Measurements from ENCODE around the gene LAMC2. TPM values are rescaled to one million over a fixed set of nuclear protein-coding genes. Genes with fewer than 3 reads are reported as not detected.

LAMC2 gene
- total RNA-seq, 1 experiment from 2014 or later: 642 TPM

DNA sequence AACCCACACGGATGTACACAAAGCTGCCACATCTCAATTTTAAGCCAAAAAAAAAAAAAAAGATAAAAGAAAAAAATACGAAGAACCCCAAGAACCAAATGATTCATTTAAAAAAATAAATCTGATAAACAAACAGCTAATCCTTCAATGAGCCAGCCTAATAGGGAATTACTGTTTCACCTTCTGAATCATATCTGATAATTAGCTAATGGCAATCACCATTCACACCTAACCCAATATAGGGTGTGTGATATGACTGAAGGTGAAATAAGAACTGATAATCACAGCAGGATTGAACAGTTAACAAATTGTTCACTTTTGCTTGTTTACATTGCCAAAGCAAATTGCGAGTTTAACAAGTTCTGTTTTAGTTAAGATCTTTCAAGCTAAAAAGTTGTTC lies 61.4 kb downstream of the LAMC2 start:
- Mint-ChIP-seq H3K4me3 (ENCODE audit: low read depth, unreplicated experiment) (no peak overlapping the region), H3K36me3 (ENCODE audit: insufficient read depth, unreplicated experiment) (peaks cover 77% of the 10 kb centered on the region), H3K9me3 (ENCODE audit: low read depth, unreplicated experiment) (no peaks in the 10 kb centered on the region), H3K27me3 (ENCODE audit: unreplicated experiment) (no peaks in the 10 kb centered on the region), H3K4me1 (ENCODE audit: low read depth, unreplicated experiment) (peaks cover 23% of the 10 kb centered on the region), H3K27ac (ENCODE audit: unreplicated experiment) (no peak overlapping the region)
- BruUV-seq (replicated peaks): no TSS peak
- intact Hi-C loops (cut with micrococcal nuclease; ENCODE audit: unreplicated experiment): no loop called here
- CTCF ChIA-PET: no interaction called here
- no peak for DNase-seq
- TF ChIP-seq, protein P1, sequence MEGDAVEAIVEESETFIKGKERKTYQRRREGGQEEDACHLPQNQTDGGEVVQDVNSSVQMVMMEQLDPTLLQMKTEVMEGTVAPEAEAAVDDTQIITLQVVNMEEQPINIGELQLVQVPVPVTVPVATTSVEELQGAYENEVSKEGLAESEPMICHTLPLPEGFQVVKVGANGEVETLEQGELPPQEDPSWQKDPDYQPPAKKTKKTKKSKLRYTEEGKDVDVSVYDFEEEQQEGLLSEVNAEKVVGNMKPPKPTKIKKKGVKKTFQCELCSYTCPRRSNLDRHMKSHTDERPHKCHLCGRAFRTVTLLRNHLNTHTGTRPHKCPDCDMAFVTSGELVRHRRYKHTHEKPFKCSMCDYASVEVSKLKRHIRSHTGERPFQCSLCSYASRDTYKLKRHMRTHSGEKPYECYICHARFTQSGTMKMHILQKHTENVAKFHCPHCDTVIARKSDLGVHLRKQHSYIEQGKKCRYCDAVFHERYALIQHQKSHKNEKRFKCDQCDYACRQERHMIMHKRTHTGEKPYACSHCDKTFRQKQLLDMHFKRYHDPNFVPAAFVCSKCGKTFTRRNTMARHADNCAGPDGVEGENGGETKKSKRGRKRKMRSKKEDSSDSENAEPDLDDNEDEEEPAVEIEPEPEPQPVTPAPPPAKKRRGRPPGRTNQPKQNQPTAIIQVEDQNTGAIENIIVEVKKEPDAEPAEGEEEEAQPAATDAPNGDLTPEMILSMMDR (IDR thresholded peaks at IDR 0.05; ENCODE audit: unreplicated experiment): no peak

DNA sequence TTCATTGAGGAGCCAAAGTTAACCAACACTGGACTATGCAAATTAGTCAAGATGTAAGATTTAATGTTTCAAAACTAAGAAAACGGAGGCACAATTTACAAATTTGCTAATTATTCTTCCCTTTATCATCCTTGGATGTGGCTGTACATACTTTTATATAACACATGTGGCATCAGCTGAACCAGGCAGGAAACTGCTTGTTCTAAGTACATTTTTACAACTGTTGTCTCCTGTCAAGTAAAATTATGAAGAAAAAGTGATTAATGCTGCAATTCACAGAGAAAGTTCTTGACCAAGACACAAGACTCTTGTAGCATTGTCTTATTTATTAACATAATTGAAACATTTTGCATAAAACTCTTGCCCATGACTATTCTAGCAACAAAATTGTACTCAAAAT lies 61.9 kb downstream of the LAMC2 start:
- H3K36me3 Mint-ChIP-seq (ENCODE audit: insufficient read depth, unreplicated experiment): peaks cover 76% of the 10 kb centered on the region
- BruUV-seq (replicated peaks): no TSS peak
- TF ChIP-seq, protein P1 (IDR thresholded peaks at IDR 0.05; ENCODE audit: unreplicated experiment): no peak
- CTCF ChIA-PET: interaction anchor here (0.6 kb wide), 1 partner anchor 245 kb away, joined by 3 read pairs; no protein-coding TSS in a partner anchor
- intact Hi-C loops (cut with micrococcal nuclease; ENCODE audit: unreplicated experiment): no loop called here
- peaks cover 23% of the 10 kb centered on the region for H3K4me1 Mint-ChIP-seq (ENCODE audit: low read depth, unreplicated experiment)
- H3K4me3 Mint-ChIP-seq (ENCODE audit: low read depth, unreplicated experiment): no peak overlapping the region
- no peak for DNase-seq
- no peak overlapping the region for H3K27ac Mint-ChIP-seq (ENCODE audit: unreplicated experiment)
- no peaks in the 10 kb centered on the region for H3K27me3 Mint-ChIP-seq (ENCODE audit: unreplicated experiment)
- H3K9me3 Mint-ChIP-seq (ENCODE audit: low read depth, unreplicated experiment): no peaks in the 10 kb centered on the region

DNA sequence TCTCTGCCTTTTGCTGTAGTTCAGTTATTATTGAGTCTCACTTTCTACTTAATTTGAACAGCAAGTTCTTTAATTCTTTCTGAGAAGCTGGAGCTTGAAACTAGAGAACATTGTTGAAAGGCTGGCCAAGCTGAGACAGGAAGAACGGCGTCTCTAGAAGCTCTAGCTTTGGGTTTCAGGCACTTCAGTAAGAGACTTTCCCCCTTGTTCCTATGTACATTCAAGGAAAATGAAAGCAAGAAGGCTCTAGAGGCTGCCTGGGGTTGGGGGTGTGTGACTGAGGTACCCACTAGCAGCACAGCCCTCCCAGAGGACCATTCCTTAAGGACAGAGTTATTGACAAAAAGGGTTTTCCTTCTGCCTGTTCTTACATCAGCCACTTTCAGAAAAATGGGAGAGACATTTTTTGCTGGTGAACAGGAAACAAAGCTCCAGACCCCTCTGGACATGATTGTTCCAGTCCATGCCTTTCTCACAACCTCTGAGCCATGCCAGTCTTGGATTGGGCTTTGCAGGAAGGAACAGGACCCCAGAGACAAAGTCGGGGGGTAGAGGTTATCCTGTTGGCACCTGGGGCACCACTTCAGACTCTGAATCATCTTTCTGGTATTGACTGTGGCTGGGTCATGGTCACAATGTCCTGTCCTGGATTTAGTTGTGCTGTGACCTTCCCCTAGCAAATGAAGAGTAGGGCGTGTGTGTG lies 63.1 kb downstream of the LAMC2 start:
- Mint-ChIP-seq H3K27me3 (ENCODE audit: unreplicated experiment) (no peaks in the 10 kb centered on the region), H3K4me1 (ENCODE audit: low read depth, unreplicated experiment) (peaks cover 23% of the 10 kb centered on the region), H3K36me3 (ENCODE audit: insufficient read depth, unreplicated experiment) (peaks cover 65% of the 10 kb centered on the region), H3K9me3 (ENCODE audit: low read depth, unreplicated experiment) (peaks cover 3% of the 10 kb centered on the region), H3K4me3 (ENCODE audit: low read depth, unreplicated experiment) (no peak overlapping the region), H3K27ac (ENCODE audit: unreplicated experiment) (peak overlapping the region; percentile 16)
- CTCF ChIA-PET: interaction anchor here (0.5 to 0.7 kb wide), 2 partner anchors 23 to 381 kb away, joined by 4 to 5 read pairs; no protein-coding TSS in a partner anchor
- intact Hi-C loops (cut with micrococcal nuclease; ENCODE audit: unreplicated experiment): no loop called here
- no TSS peak for BruUV-seq (replicated peaks)
- DNase-seq: no peak
- TF ChIP-seq, protein P1 (IDR thresholded peaks at IDR 0.05; ENCODE audit: unreplicated experiment): no peak

DNA sequence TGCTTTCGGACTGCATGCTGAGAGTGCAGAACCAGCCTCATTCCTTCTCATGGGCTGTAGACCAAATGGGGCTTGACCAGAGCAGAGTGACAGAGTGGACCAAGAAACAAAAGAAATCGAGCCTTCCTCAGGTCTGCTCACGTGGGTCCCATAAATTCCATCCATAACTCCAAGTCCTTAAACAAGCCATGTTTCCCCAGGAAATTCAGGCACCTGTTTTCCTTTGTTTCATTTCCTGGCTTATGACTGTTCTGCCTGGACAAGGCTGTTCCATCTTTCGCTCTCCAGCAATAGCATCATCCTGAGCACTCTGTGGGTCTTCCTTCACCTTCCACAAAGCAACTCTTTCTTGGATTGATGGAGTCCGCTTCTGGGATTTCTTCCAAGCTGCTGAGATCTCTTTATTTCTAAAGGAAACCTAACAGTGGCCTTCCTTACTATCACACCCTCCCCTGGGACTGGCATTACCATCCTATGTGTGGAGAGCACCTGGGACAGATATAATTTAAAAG lies 63.9 kb downstream of the LAMC2 start:
- peaks cover 57% of the 10 kb centered on the region for H3K36me3 Mint-ChIP-seq (ENCODE audit: insufficient read depth, unreplicated experiment)
- peaks cover 23% of the 10 kb centered on the region for H3K4me1 Mint-ChIP-seq (ENCODE audit: low read depth, unreplicated experiment)
- intact Hi-C loops (cut with micrococcal nuclease; ENCODE audit: unreplicated experiment): no loop called here
- CTCF ChIA-PET: no interaction called here
- H3K9me3 Mint-ChIP-seq (ENCODE audit: low read depth, unreplicated experiment): peaks cover 3% of the 10 kb centered on the region
- no peak for DNase-seq
- TF ChIP-seq, protein P1 (IDR thresholded peaks at IDR 0.05; ENCODE audit: unreplicated experiment): no peak
- H3K4me3 Mint-ChIP-seq (ENCODE audit: low read depth, unreplicated experiment): no peak overlapping the region
- no TSS peak for BruUV-seq (replicated peaks)
- H3K27ac Mint-ChIP-seq (ENCODE audit: unreplicated experiment): peak overlapping the region; percentile 16
- no peaks in the 10 kb centered on the region for H3K27me3 Mint-ChIP-seq (ENCODE audit: unreplicated experiment)
